Esophagus mucosa (tissue), 1 donor: ENCODE data around the gene BTG3. TPM values are rescaled to one million over a fixed set of nuclear protein-coding genes. Genes with fewer than 3 reads are reported as not detected.

ENCODE experiments used
- ATAC-seq: fragments of 200-7000 bp; cut with Tn5 transposase; one replicate; pipeline ENCODE4 v1.9.1; 2020
- total RNA-seq: library from RNA; stranded (reverse); gene quantifications from one replicate; pipeline ENCODE4 v1.2.4, GENCODE V29; 2023
- donor health status: DM: yes; HTN: yes; CAD: no.

BTG3 gene, protein sequence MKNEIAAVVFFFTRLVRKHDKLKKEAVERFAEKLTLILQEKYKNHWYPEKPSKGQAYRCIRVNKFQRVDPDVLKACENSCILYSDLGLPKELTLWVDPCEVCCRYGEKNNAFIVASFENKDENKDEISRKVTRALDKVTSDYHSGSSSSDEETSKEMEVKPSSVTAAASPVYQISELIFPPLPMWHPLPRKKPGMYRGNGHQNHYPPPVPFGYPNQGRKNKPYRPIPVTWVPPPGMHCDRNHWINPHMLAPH
- total RNA-seq, result 30.6 TPM

DNA sequence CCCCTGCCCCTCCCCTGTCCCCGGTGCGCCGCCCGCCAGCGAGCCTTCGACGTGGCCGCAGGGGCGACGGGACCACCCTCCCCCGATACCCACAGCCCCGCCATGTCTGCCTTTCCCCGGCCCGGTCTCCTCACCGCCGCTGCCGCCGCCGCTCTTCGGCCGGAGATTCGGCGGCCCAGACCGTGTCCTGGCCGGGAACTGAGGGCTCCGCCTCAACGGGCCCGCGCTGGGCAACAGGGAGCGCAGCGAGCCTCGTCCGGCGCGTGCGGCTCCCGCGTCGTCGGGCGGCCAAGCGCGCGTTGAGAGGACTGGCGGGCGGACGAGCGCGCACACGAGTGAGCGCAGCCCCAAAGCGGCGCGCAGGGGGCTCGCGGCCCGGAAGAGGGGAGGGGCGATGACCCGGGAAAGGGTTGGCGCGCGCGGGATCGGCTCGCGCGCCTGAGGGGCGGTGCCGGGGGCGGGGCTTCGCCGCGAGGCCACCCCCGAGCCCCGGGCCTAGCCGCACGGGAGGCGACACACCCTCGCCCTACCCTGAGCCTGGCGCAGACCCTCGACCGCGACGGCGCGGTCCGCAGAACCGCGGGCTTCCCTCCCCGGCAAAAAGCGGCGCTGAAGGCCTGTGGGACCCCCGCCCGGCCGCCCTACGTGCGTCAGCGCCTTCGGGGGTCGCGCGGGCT, at the start of gene BTG3:
Gene BTG3, minus strand, starts transcription at position 337 of the 677 bp plus-strand sequence. CDS start 3,757 bp downstream, outside the sequence.
- peak; percentile 88 for ATAC-seq

GRCh38 chr21:17660862-17661261, 48.2 kb upstream of the BTG3 start:
- ATAC-seq, result no peak

DNA sequence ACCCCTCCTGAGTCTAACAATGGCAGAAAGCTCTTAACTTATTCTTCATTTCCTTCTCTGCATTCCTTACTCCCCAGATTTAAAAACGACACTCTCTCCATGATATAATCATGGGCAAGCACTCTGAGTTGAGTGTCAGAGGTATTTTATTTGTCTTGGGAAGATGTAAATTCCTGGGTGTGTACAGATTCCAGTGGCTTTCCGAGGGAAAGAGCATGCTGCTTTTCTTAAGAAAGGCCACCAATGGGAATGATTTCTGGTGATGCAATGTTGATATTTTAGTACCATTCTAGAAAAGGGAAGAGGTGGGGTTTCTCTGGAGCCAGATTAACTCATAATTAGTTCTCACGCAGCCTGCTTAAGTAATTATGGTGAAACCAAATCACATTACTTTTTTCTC, 47.8 kb upstream of the BTG3 start:
- ATAC-seq, result no peak

- no peak for ATAC-seq
Observed at GRCh38 chr21:17658931-17659330, 46.2 kb upstream of the BTG3 start.

DNA sequence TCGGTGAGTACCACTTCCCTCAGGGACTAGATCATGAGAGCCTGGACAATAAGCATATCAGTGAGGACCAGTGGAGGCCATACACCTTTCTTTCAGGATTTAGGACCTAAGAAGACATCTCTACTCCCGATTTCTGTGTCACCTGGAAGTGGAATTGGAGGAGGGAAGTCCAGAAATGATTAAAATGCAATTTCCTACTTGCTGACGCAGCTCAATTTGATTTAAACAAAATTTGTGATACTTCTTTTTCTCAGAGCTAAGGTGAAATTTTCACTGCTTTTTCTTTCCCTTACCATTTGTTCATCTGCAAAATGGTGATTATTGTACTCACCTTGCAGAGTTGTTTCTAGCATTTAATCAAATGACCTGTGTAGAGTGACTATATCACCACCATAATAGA, 38.8 kb upstream of the BTG3 start:
- no peak for ATAC-seq

- no peak for ATAC-seq
Observed at GRCh38 chr21:17650292-17650691, 37.6 kb upstream of the BTG3 start.

- no peak for ATAC-seq
Observed at GRCh38 chr21:17646790-17647189, 34.1 kb upstream of the BTG3 start.

DNA sequence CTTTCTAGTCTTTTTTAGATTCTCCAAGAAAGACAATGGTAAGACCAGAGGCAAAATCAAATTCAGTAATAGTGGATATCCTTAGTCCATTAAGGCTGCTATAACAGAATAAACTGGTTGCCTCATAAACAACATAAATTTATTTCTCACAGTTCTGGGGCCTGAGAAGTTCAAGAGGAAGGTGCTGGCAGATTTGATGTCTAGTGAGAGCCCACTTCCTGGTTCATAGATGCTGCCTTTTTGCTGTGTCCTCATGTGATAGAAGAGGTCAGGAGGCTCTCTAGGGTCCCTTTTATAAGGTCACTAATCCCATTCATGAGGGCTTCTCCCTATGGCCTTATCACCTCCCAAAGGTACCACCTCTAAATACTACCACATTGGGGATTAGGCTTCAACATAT, 31.5 kb upstream of the BTG3 start:
- ATAC-seq, result no peak

- no peak for ATAC-seq
Observed at GRCh38 chr21:17640821-17641220, 28.1 kb upstream of the BTG3 start.

- peak; percentile 35 for ATAC-seq
Observed at GRCh38 chr21:17636711-17637110, 24.0 kb upstream of the BTG3 start.

DNA sequence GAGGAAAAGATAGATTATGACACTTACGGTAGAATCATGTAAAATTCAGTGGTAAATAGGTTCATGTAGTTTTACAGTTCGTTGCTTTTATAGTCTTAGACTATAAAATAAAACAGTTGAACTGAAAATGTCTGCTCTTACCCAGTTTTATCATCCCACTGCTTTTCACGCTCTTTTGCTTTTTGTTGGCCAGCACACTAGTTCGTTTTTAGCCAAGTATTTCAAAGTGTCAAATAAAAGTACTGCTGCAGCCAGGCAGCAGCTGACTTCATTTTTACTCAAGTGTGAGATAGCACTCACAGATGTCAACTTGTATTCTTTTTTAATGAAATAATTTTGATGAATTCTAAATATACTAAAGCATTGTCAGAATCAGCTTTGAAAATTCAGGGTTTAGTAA, 18.5 kb upstream of the BTG3 start:
- no peak for ATAC-seq

- ATAC-seq, result peak; percentile 83
Observed at GRCh38 chr21:17622018-17622417, 9.3 kb upstream of the BTG3 start.

DNA sequence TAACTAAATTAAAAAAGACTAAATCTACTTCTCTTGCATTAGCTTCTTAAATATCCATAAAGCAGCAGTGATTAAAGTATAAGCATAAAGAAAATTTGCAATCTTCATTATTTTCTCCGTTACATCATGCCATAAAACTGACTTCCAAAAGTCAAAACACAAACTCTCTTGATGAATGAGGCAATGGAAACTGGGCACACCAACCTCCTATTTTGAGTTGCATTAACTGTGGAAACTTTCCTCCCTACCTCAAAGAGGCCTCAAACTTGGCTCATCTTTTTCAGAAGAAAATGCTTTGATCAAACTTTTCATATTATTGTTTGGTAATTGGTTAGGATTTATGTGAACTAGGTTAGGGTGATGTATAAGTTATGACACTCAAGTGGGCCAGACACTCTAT, 4.1 kb upstream of the BTG3 start:
- no peak for ATAC-seq

DNA sequence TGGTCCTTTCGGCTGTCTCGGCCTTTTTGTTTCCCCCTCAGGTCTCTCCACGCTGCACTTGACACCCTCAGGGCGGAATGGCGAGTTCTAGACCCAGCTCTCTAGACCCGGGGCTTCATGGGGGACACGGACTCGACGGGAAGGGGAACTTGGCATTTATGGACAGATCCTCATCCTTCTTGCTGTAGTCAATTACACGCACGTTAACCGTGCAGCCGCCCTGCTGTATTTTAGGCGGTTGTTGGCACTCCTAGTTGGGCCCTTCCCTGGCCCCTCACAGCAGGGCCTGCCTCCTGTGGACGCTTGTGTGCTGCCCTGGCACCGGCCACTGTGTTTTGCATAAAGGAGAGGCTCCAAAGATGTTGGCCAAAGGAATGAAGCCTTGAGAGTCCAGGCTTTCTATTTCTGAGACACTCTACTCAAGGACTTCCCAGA, 558 bp upstream of the BTG3 start:
- ATAC-seq, result peak; percentile 3

DNA sequence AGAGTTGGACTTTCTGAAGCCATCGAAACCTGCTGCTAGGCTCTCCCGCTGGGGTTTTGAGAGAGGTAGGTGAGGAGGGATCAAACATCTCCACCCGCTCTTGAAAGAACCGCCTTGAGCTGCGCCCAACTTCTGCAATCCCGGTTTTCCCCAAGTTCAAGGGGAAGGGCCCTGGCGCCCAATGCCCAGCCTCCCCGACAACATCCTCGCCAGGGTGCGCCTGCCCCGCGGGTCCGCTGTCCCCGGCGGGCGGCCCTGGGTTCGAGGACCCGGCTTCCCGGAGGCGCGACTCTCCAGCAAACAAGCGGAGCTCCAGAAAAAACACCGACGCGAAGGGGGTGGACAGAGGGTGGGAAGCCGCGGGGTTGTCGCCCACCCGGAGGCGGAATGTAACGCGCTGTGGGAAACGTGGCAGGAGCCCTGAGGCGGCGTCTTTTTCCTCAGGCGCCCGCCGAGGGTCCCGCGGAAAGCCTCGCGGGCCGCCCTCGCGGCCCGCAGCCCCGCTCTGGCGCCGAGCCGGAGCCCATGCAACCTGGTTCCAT, 607 bp downstream of the BTG3 start:
- peak; percentile 34 for ATAC-seq

GRCh38 chr21:17611414-17612022, 1.2 kb downstream of the BTG3 start:
- ATAC-seq, result peak; percentile 66

- no peak for ATAC-seq
Observed at GRCh38 chr21:17610911-17611310, 1.8 kb downstream of the BTG3 start.

GRCh38 chr21:17609681-17610080, 3.0 kb downstream of the BTG3 start:
- no peak for ATAC-seq

DNA sequence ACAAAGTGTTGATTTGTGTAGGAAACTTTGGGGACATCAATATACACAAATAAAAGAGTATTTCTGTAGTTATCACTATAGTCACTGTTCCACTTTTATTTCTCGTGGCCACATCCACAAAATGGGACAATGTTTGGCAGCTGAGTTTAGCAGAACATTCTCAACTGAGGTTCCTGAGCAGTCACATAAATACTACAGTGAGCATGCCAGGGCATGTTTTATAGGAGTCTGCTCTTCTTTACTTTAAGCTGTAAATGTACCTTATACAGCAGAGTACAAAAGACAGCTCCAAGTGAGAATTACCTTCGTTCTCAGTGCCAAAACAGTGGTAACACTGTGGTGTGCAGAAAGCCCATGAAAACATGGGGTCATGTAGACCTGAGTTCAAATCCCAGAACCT, 5.0 kb downstream of the BTG3 start:
- ATAC-seq, result peak; percentile 54

- ATAC-seq, result no peak
Observed at GRCh38 chr21:17602874-17603273, 9.8 kb downstream of the BTG3 start.

- no peak for ATAC-seq
Observed at GRCh38 chr21:17598437-17598836, 14.3 kb downstream of the BTG3 start.

DNA sequence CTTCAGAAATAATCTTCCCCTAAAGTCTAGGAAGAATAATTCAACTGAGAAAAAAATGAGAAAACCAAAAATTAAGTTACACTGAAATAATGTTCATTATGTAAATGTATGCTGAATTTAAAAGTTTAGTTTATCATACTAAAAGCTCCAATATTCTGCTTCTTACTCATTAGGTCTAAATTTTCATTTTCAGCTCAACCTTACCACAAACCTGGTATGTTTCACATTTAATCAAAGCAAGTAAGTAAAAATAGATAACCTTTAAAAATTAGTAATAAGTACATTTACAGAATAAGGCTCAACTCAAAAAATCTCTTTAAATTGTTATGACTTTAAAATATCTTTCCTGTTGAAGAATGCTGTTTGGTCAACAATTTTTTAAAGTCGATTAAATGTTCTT, 15.0 kb downstream of the BTG3 start:
- ATAC-seq, result no peak

DNA sequence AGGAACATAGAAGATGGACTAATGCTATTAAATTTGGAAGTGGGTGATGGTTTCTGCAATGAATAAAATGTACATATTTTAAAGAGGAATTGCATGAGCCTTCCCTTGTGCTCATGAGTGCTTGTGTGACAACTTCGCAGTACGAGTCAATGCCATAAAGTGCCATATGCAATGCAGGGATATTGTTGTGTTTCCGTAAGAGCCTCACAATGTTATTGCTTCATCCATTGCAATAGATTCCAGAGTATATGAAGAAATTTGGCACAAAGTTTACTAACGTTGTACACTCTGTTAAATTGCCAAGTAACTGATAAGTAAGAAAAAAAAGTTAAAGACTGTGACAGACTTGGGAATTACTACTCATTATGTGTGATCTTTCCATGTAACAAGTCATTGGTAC, 22.3 kb downstream of the BTG3 start:
- no peak for ATAC-seq
